Measurements from ENCODE around the gene RTKN.
"Not testable (repeated sequence)": the region's sequence is repeated elsewhere in the genome, so short reads cannot be mapped to it uniquely, and the experiment has no call there.

The RTKN gene

GRCh38 chr2:74436848-74437695, 4.7 kb downstream of the RTKN start:
- DNase-seq (ENCODE audit: low read depth), result no peak

- DNase-seq (ENCODE audit: low read depth), result no peak
Observed at GRCh38 chr2:74436111-74436805, 5.5 kb downstream of the RTKN start.

GRCh38 chr2:74430502-74430901, 11.2 kb downstream of the RTKN start:
- DNase-seq (ENCODE audit: low read depth), result no peak

GRCh38 chr2:74429487-74430451, 12.0 kb downstream of the RTKN start:
- no peak for DNase-seq (ENCODE audit: low read depth)

GRCh38 chr2:74428675-74429074, 13.1 kb downstream of the RTKN start:
- DNase-seq (ENCODE audit: low read depth), result no peak

- no peak for DNase-seq (ENCODE audit: low read depth)
Observed at GRCh38 chr2:74427551-74427950, 14.2 kb downstream of the RTKN start.

GRCh38 chr2:74426181-74426758, 15.5 kb downstream of the RTKN start:
- DNase-seq (ENCODE audit: low read depth), result no peak

- no peak for DNase-seq (ENCODE audit: low read depth)
Observed at GRCh38 chr2:74425523-74425922, 16.2 kb downstream of the RTKN start.

- DNase-seq (ENCODE audit: low read depth), result no peak
Observed at GRCh38 chr2:74424995-74425406, 16.7 kb downstream of the RTKN start.

GRCh38 chr2:74424139-74424992, 17.4 kb downstream of the RTKN start:
- DNase-seq (ENCODE audit: low read depth), result no peak

GRCh38 chr2:74423231-74424095, 18.3 kb downstream of the RTKN start:
- no peak for DNase-seq (ENCODE audit: low read depth)

- DNase-seq (ENCODE audit: low read depth), result peak; percentile 78
Observed at GRCh38 chr2:74421221-74421870, 20.4 kb downstream of the RTKN start, which contains the start of the genes C2orf81 and WDR54. C2orf81 (minus strand) TSS chr2:74421619; CDS start chr2:74421560, 59 bp downstream. WDR54 (plus strand) TSS chr2:74421730; CDS start chr2:74422154, 424 bp downstream.

GRCh38 chr2:74420443-74421103, 21.2 kb downstream of the RTKN start:
- DNase-seq (ENCODE audit: low read depth), result not testable (repeated sequence)

- no peak for DNase-seq (ENCODE audit: low read depth)
Observed at GRCh38 chr2:74420006-74420405, 21.7 kb downstream of the RTKN start.

- DNase-seq (ENCODE audit: low read depth), result no peak
Observed at GRCh38 chr2:74419345-74419744, 22.4 kb downstream of the RTKN start.

GRCh38 chr2:74418312-74418711, 23.4 kb downstream of the RTKN start:
- DNase-seq (ENCODE audit: low read depth), result no peak

GRCh38 chr2:74417763-74418162, 24.0 kb downstream of the RTKN start:
- no peak for DNase-seq (ENCODE audit: low read depth)

GRCh38 chr2:74417197-74417596, 24.5 kb downstream of the RTKN start:
- no peak for DNase-seq (ENCODE audit: low read depth)

- no peak for DNase-seq (ENCODE audit: low read depth)
Observed at GRCh38 chr2:74416778-74417177, 25.0 kb downstream of the RTKN start.

Measured in CMK (cell line).